Measurements from ENCODE around the gene FOXJ1. TPM values are rescaled to one million over a fixed set of nuclear protein-coding genes. Genes with fewer than 3 reads are reported as not detected.

FOXJ1 gene
- total RNA-seq, 1 donor from 2014 or later, result not detected

GRCh38 chr17:76106703-76107102, 34.3 kb downstream of the FOXJ1 start:
- H3K9me3 ChIP-seq (replicated peaks), result no peaks in the 10 kb centered on the region
- H3K4me1 ChIP-seq, result peaks cover 27% of the 10 kb centered on the region
- no peak overlapping the region for H3K27ac ChIP-seq (replicated peaks)
- H3K4me3 ChIP-seq, result no peak overlapping the region
- intact Hi-C loops (cut with micrococcal nuclease), result no loop called here
- peaks cover 5% of the 10 kb centered on the region for H3K36me3 ChIP-seq
- H3K27me3 ChIP-seq (ENCODE audit: low read depth), result no peaks in the 10 kb centered on the region
- no peak for DNase-seq
- TF ChIP-seq, protein P1, sequence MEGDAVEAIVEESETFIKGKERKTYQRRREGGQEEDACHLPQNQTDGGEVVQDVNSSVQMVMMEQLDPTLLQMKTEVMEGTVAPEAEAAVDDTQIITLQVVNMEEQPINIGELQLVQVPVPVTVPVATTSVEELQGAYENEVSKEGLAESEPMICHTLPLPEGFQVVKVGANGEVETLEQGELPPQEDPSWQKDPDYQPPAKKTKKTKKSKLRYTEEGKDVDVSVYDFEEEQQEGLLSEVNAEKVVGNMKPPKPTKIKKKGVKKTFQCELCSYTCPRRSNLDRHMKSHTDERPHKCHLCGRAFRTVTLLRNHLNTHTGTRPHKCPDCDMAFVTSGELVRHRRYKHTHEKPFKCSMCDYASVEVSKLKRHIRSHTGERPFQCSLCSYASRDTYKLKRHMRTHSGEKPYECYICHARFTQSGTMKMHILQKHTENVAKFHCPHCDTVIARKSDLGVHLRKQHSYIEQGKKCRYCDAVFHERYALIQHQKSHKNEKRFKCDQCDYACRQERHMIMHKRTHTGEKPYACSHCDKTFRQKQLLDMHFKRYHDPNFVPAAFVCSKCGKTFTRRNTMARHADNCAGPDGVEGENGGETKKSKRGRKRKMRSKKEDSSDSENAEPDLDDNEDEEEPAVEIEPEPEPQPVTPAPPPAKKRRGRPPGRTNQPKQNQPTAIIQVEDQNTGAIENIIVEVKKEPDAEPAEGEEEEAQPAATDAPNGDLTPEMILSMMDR (IDR thresholded peaks at IDR 0.05; ENCODE audit: borderline replicate concordance), result no peak

- no peak for DNase-seq
- intact Hi-C loops (cut with micrococcal nuclease), result no loop called here
- TF ChIP-seq, protein P1 (IDR thresholded peaks at IDR 0.05; ENCODE audit: borderline replicate concordance), result no peak
These were observed 36.2 kb downstream of the FOXJ1 start for GRCh38 chr17:76104896-76105231.

GRCh38 chr17:76104140-76104895, 36.7 kb downstream of the FOXJ1 start:
- no peak for DNase-seq
- TF ChIP-seq, protein P1 (IDR thresholded peaks at IDR 0.05; ENCODE audit: borderline replicate concordance), result no peak
- peak overlapping the region; percentile 86 for H3K27ac ChIP-seq (replicated peaks)
- peaks cover 29% of the 10 kb centered on the region for H3K36me3 ChIP-seq
- H3K9me3 ChIP-seq (replicated peaks), result no peaks in the 10 kb centered on the region
- peak overlapping the region; percentile 86 for H3K4me3 ChIP-seq
- intact Hi-C loops (cut with micrococcal nuclease), result no loop called here
- peaks cover 30% of the 10 kb centered on the region for H3K4me1 ChIP-seq
- no peaks in the 10 kb centered on the region for H3K27me3 ChIP-seq (ENCODE audit: low read depth)

More at GRCh38 chr17:76104896-76105231, 36.2 kb downstream of the FOXJ1 start:
- peaks cover 30% of the 10 kb centered on the region for H3K4me1 ChIP-seq
- H3K36me3 ChIP-seq, result peaks cover 23% of the 10 kb centered on the region
- H3K27me3 ChIP-seq (ENCODE audit: low read depth), result no peaks in the 10 kb centered on the region
- H3K27ac ChIP-seq (replicated peaks), result no peak overlapping the region
- no peak overlapping the region for H3K4me3 ChIP-seq
- no peaks in the 10 kb centered on the region for H3K9me3 ChIP-seq (replicated peaks)

DNA sequence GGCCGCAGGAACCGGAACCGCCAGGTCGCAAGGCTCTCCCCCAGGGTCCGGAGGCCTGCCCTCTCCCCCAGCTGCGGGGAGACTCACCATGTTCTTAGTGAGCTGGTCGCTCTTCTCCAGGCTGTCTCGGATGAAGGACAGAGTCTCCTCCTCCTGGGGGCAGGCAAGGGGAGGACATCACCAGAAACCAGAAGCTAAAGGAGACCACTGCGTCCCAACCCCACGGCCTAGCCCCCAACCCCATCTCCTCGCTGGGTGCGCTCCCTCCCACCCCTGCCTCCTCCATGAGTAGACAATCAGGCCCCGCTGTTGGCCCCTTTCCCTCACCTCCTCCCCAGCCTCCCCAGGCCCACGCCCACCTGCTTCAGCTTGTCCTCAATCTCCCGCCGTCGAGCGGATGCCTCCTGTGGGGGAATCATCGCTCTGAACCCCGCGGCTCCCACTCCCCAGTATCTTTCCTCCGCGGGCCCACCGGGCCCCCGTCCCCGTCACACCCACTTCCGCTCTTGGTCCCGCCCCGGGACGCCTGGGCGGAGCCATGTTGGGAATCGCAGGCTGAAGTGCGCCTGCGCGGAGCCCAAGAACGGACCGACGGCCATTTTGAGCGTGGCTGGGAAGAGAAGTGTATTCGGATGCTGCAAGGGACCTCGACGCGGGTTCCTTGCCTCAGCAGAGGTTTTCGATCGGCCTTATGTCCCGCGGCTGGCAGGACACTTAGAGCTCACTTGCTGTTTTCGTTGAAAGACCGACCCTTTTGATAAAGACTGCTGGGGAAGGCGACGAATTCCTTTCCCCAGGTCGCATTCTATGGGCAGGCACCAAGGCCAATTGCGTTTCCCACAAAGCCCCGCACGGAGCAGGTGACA, 37.5 kb downstream of the FOXJ1 start, which contains the start of gene EXOC7:
TSS of gene EXOC7 (minus strand) at position 514 of the 866 bp plus-strand sequence. CDS start at position 419, 95 bp downstream.
- intact Hi-C loops (cut with micrococcal nuclease), result no loop called here
- H3K4me1 ChIP-seq, result peaks cover 30% of the 10 kb centered on the region
- H3K27ac ChIP-seq (replicated peaks), result peak within 1 kb of the TSS; percentile 86
- no peaks in the 10 kb centered on the region for H3K9me3 ChIP-seq (replicated peaks)
- peaks cover 34% of the 10 kb centered on the region for H3K36me3 ChIP-seq
- H3K4me3 ChIP-seq, result peak within 1 kb of the TSS; percentile 86
- H3K27me3 ChIP-seq (ENCODE audit: low read depth), result no peaks in the 10 kb centered on the region
- DNase-seq, result peak; percentile 90
- TF ChIP-seq, protein P1 (IDR thresholded peaks at IDR 0.05; ENCODE audit: borderline replicate concordance), result peak; percentile 11

GRCh38 chr17:76102944-76103273, 38.1 kb downstream of the FOXJ1 start:
- TF ChIP-seq, protein P1 (IDR thresholded peaks at IDR 0.05; ENCODE audit: borderline replicate concordance), result no peak
- intact Hi-C loops (cut with micrococcal nuclease), result no loop called here
- no peaks in the 10 kb centered on the region for H3K9me3 ChIP-seq (replicated peaks)
- peak overlapping the region; percentile 86 for H3K27ac ChIP-seq (replicated peaks)
- H3K36me3 ChIP-seq, result peaks cover 39% of the 10 kb centered on the region
- H3K4me3 ChIP-seq, result peak overlapping the region; percentile 86
- DNase-seq, result no peak
- peaks cover 30% of the 10 kb centered on the region for H3K4me1 ChIP-seq
- no peaks in the 10 kb centered on the region for H3K27me3 ChIP-seq (ENCODE audit: low read depth)

All from left ventricle myocardium inferior (tissue), 1 donor.